Vagina (tissue), 2 donors: Measurements from ENCODE around the gene WNT5B.

Source experiments
- POLR2A ChIP-seq, 2 donors: fragments of 450-650 bp; IDR thresholded peaks; one replicate each; pipeline ENCODE4 v1.6.1; 2017; ENCODE audit warnings: antibody characterized with exemption in 2 of 2, mild to moderate bottlenecking in 2 of 2, moderate library complexity in 2 of 2
- POLR2AphosphoS5 ChIP-seq, 2 donors: sonication (generic); formaldehyde crosslinking; IDR thresholded peaks; one replicate each; pipeline ENCODE4 v1.9.0; 2017; ENCODE audit warnings: antibody characterized with exemption in 2 of 2, mild to moderate bottlenecking in 2 of 2, low read depth in 1 of 2; ENCODE audit not compliant: insufficient read depth in 1 of 2
- TF ChIP-seq, protein P1 (sequence below), 3 experiments: fragments of 450-650 bp in 2 of 3; fragments of 200-600 bp in 1 of 3; sonication (generic) in 1 of 3; IDR thresholded peaks; one replicate each; pipeline ENCODE4 v1.5.1; 2017 to 2019; ENCODE audit warnings: antibody characterized with exemption in 3 of 3, mild to moderate bottlenecking in 2 of 3, moderate library complexity in 2 of 3

DNA sequence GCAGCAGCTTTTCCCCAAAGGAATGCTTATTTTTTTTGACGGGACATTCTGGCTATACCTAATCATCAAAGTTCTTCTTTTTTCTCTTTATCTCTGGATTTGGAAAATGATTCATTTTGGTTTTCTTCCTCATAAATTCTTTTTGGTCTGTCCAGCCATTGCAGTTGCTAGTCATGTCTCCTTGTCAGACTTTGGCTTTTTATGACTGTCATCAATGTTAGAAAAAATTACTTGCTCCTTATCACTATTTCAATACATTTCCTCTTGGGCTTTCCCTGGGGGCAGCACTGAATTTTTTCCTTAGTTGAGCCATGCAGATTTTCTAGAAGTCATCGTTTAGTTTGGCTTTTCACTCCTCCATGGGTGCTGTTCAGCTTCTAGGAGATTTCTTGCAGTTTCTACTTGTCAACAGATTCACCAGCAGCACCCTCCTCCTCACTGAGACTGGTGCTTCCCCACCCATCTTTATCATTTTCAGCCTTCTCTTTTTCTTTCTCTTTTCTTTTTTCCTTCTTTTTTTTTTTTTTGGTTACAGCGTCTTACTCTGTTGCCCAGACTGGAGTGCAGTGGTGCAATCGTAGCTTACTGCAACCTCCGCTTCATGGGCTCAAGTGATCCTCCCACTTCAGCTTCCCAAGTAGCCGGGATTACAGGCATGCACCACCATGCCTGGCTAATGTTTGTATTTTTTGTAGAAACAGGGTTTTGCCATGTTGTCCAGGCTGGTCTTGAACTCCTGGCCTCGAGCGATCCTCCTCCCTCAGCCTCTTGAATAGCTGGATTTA, 67.0 kb downstream of the WNT5B start:
- TF ChIP-seq POLR2A (IDR thresholded peaks at IDR 0.05) = no peak
- TF ChIP-seq, protein P1, sequence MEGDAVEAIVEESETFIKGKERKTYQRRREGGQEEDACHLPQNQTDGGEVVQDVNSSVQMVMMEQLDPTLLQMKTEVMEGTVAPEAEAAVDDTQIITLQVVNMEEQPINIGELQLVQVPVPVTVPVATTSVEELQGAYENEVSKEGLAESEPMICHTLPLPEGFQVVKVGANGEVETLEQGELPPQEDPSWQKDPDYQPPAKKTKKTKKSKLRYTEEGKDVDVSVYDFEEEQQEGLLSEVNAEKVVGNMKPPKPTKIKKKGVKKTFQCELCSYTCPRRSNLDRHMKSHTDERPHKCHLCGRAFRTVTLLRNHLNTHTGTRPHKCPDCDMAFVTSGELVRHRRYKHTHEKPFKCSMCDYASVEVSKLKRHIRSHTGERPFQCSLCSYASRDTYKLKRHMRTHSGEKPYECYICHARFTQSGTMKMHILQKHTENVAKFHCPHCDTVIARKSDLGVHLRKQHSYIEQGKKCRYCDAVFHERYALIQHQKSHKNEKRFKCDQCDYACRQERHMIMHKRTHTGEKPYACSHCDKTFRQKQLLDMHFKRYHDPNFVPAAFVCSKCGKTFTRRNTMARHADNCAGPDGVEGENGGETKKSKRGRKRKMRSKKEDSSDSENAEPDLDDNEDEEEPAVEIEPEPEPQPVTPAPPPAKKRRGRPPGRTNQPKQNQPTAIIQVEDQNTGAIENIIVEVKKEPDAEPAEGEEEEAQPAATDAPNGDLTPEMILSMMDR (IDR thresholded peaks at IDR 0.05) = no peak
- no peak for TF ChIP-seq POLR2AphosphoS5 (IDR thresholded peaks at IDR 0.05; ENCODE audit: insufficient read depth in 1 of 2, low read depth in 1 of 2)
